WTC11 (cell line): Measurements from ENCODE around the gene ATP9A. TPM values are rescaled to one million over a fixed set of nuclear protein-coding genes. Genes with fewer than 3 reads are reported as not detected.
A peak's percentile ranks its signal among the peaks of the same experiment; 100 is the strongest.

Source experiments
- ATAC-seq: fragments of 200-7000 bp; cut with Tn5 transposase; 2 replicates; pipeline ENCODE4 v1.10.0; 2021; ENCODE audit warnings: mild to moderate bottlenecking, moderate library complexity
- CTCF ChIA-PET: fragments of 300-600 bp; sonication (Branson Sonifier 250); formaldehyde crosslinking; loops from one replicate; lab custom pipeline; 2021; ENCODE audit warnings: antibody characterized with exemption; lab: Charles Lee
- POLR2A ChIA-PET: fragments of 350-600 bp; sonication (Branson Sonifier 250); formaldehyde crosslinking; loops from one replicate; lab custom pipeline; 2021; ENCODE audit warnings: antibody characterized with exemption; lab: Charles Lee
- DNase-seq: peaks from one replicate; pipeline ENCODE4 v3.0.0; 2021; ENCODE audit warnings: low spot score
- H3K27ac Mint-ChIP-seq: 2 replicates; pipeline ENCODE4 v1.8.0; 2021; ENCODE audit warnings: mixed read lengths
- H3K27me3 Mint-ChIP-seq: 2 replicates; pipeline ENCODE4 v1.8.0; 2021; ENCODE audit warnings: low read depth, mild to moderate bottlenecking, moderate library complexity, mixed read lengths
- H3K36me3 Mint-ChIP-seq: 2 replicates; pipeline ENCODE4 v1.8.0; 2021; ENCODE audit warnings: mixed read lengths
- H3K4me1 Mint-ChIP-seq: 2 replicates; pipeline ENCODE4 v1.8.0; 2022; ENCODE audit warnings: mixed read lengths
- H3K4me3 Mint-ChIP-seq: 2 replicates; pipeline ENCODE4 v1.8.0; 2021; ENCODE audit warnings: mild to moderate bottlenecking, moderate library complexity, mixed read lengths
- H3K9me3 Mint-ChIP-seq: 2 replicates; pipeline ENCODE4 v1.8.0; 2021; ENCODE audit warnings: mixed read lengths
- ATF2 ChIP-seq: sonication (generic); formaldehyde crosslinking; IDR thresholded peaks from 2 replicates; pipeline ENCODE4 v1.8.1; 2022; ENCODE audit warnings: low read depth, missing genetic modification reagents, borderline replicate concordance
- CDX4 ChIP-seq: fragments of 250-450 bp; sonication (Bioruptor Pico); IDR thresholded peaks from 2 replicates; pipeline ENCODE4 v1.9.0; 2021; ENCODE audit warnings: moderate library complexity, mild to moderate bottlenecking, inconsistent platforms, borderline replicate concordance
- ELF4 ChIP-seq: sonication (generic); formaldehyde crosslinking; IDR thresholded peaks from 2 replicates; pipeline ENCODE4 v1.8.1; 2022; ENCODE audit warnings: low read depth, mild to moderate bottlenecking, moderate library complexity, missing genetic modification reagents
- EMX1 ChIP-seq: fragments of 250-450 bp; sonication (Bioruptor Pico); IDR thresholded peaks from 2 replicates; pipeline ENCODE4 v1.8.0; 2021; ENCODE audit warnings: mild to moderate bottlenecking
- GABPB1 ChIP-seq: sonication (generic); formaldehyde crosslinking; IDR thresholded peaks from 2 replicates; pipeline ENCODE4 v1.8.1; 2023; ENCODE audit warnings: mild to moderate bottlenecking, missing genetic modification reagents
- GRHL2 ChIP-seq: fragments of 250-450 bp; sonication (Bioruptor Pico); IDR thresholded peaks from 2 replicates; pipeline ENCODE4 v1.8.0; 2022; ENCODE audit warnings: mild to moderate bottlenecking, moderate library complexity; ENCODE audit not compliant: insufficient replicate concordance, severe bottlenecking
- HMGA2 ChIP-seq: fragments of 250-450 bp; sonication (Bioruptor Pico); IDR thresholded peaks from 2 replicates; pipeline ENCODE4 v1.4.0; 2021; ENCODE audit warnings: mild to moderate bottlenecking, moderate library complexity
- JUN ChIP-seq: sonication (generic); formaldehyde crosslinking; IDR thresholded peaks from 2 replicates; pipeline ENCODE4 v1.8.0; 2023; ENCODE audit warnings: mild to moderate bottlenecking, missing genetic modification reagents
- NFYB ChIP-seq: sonication (generic); formaldehyde crosslinking; conservative IDR thresholded peaks from 2 replicates; pipeline ENCODE4 v1.8.0; 2022; ENCODE audit warnings: low read depth, missing genetic modification reagents
- NR1H2 ChIP-seq: sonication (generic); formaldehyde crosslinking; IDR thresholded peaks from 2 replicates; pipeline ENCODE4 v1.9.0; 2021; ENCODE audit warnings: mild to moderate bottlenecking, moderate library complexity, missing genetic modification reagents
- NR2C2 ChIP-seq: sonication (generic); formaldehyde crosslinking; IDR thresholded peaks from 2 replicates; pipeline ENCODE4 v1.8.0; 2022; ENCODE audit warnings: mild to moderate bottlenecking, missing genetic modification reagents
- PREB ChIP-seq: sonication (generic); formaldehyde crosslinking; IDR thresholded peaks from 2 replicates; pipeline ENCODE4 v1.8.1; 2022; ENCODE audit warnings: mild to moderate bottlenecking, missing genetic modification reagents, moderate library complexity, borderline replicate concordance
- SMAD4 ChIP-seq: sonication (generic); formaldehyde crosslinking; IDR thresholded peaks from 2 replicates; pipeline ENCODE4 v1.8.0; 2022; ENCODE audit warnings: mild to moderate bottlenecking, missing genetic modification reagents
- SP1 ChIP-seq: sonication (generic); formaldehyde crosslinking; conservative IDR thresholded peaks from 2 replicates; pipeline ENCODE4 v1.8.1; 2022; ENCODE audit warnings: missing genetic modification reagents
- STAT6 ChIP-seq: sonication (generic); formaldehyde crosslinking; conservative IDR thresholded peaks from 2 replicates; pipeline ENCODE4 v1.8.1; 2023; ENCODE audit warnings: mild to moderate bottlenecking, low read depth, missing genetic modification reagents, moderate library complexity
- TEAD4 ChIP-seq: sonication (generic); formaldehyde crosslinking; IDR thresholded peaks from 2 replicates; pipeline ENCODE4 v1.8.0; 2022; ENCODE audit warnings: mild to moderate bottlenecking, missing genetic modification reagents
- ZMAT4 ChIP-seq: fragments of 250-450 bp; sonication (Bioruptor Pico); IDR thresholded peaks from 2 replicates; pipeline ENCODE4 v1.9.0; 2021; ENCODE audit warnings: mild to moderate bottlenecking
- ZNF263 ChIP-seq: sonication (generic); formaldehyde crosslinking; IDR thresholded peaks from 2 replicates; pipeline ENCODE4 v1.8.1; 2022; ENCODE audit warnings: low read depth, mild to moderate bottlenecking, moderate library complexity, missing genetic modification reagents
- ZNF317 ChIP-seq: sonication (generic); formaldehyde crosslinking; IDR thresholded peaks from 2 replicates; pipeline ENCODE4 v1.8.1; 2023; ENCODE audit warnings: low read depth, mild to moderate bottlenecking, moderate library complexity, missing genetic modification reagents, borderline replicate concordance
- ZNF396 ChIP-seq: fragments of 250-450 bp; sonication (Bioruptor Pico); IDR thresholded peaks from 2 replicates; pipeline ENCODE4 v1.8.0; 2021; ENCODE audit warnings: mild to moderate bottlenecking, moderate library complexity, borderline replicate concordance
- ZNF416 ChIP-seq: fragments of 250-450 bp; sonication (Bioruptor Pico); IDR thresholded peaks from 2 replicates; pipeline ENCODE4 v1.9.0; 2021; ENCODE audit warnings: mild to moderate bottlenecking, inconsistent platforms
- ZNF671 ChIP-seq: fragments of 250-450 bp; sonication (Bioruptor Pico); IDR thresholded peaks from 2 replicates; pipeline ENCODE4 v1.8.0; 2021; ENCODE audit warnings: mild to moderate bottlenecking
- total RNA-seq: library from RNA; stranded (reverse); gene quantifications from 3 replicates; pipeline ENCODE4 v1.2.3, GENCODE V29; 2021
- TF ChIP-seq, protein P1 (sequence below): sonication (generic); formaldehyde crosslinking; IDR thresholded peaks from 2 replicates; pipeline ENCODE4 v1.8.0; 2022; ENCODE audit warnings: mild to moderate bottlenecking, missing genetic modification reagents

Gene ATP9A
- total RNA-seq, 1 experiment from 2014 or later = 5.0 TPM

DNA sequence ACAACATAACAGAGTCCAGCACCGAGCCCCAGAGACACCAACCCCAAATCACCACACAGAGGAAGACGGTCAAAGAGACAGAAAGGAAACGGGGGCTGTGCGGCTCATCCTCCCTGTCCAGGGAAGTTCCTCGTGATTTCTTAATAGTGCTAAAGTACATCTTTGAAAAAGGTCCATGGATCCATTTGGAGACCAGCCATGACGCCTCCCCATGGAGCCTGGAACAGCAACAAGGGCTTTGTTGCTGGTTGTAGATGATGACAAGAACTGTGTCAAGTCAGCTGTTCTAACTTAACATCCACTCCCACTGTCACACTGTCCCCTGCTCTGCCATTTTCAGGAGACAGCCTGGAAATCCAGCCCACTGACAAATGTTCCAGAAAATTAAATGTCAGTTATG lies 99.7 kb downstream of the ATP9A start:
- Mint-ChIP-seq H3K4me3 (no peak overlapping the region), H3K27me3 (no peaks in the 10 kb centered on the region), H3K9me3 (no peaks in the 10 kb centered on the region), H3K4me1 (peaks cover 9% of the 10 kb centered on the region; the same call in 1 of the 2 replicates), H3K36me3 (no peaks in the 10 kb centered on the region), H3K27ac (no peak overlapping the region)
- ChIA-PET CTCF (no interaction called here), POLR2A (no interaction called here)
- DNase-seq = no peak
- TF ChIP-seq HMGA2 (CRISPR knock-in tag) (no peak), TEAD4 (CRISPR knock-in tag) (no peak), ZNF263 (no peak), ZMAT4 (CRISPR knock-in tag) (no peak), ATF2 (CRISPR knock-in tag) (no peak), ZNF671 (CRISPR knock-in tag) (no peak), EMX1 (CRISPR knock-in tag) (no peak), GRHL2 (CRISPR knock-in tag) (no peak), NFYB (CRISPR knock-in tag) (no peak), ZNF396 (CRISPR knock-in tag) (no peak), SMAD4 (CRISPR knock-in tag) (no peak), NR1H2 (CRISPR knock-in tag) (no peak), NR2C2 (CRISPR knock-in tag) (no peak), GABPB1 (CRISPR knock-in tag) (no peak), PREB (CRISPR knock-in tag) (no peak), STAT6 (CRISPR knock-in tag) (no peak)
- ATAC-seq = no peak

DNA sequence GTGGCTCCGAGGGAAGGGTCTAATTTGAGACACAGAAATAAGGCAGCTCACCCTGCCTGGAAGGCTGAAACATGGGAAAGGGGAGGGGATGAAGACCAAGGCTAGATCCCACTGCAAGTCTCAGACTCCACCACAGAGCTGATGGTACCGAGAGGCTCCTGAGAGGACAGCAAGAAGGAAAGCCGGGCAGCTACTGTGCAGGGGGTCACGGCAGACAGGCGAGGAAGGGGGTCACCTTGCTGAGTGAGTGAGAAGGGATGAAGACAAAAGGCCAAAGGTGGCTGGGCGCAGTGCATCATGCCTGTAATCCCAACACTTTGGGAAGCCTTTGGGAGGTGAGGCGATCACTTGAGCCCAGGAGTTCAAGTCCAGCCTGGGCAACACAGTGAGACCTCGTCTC lies 100.7 kb downstream of the ATP9A start:
- no peaks in the 10 kb centered on the region for H3K36me3 Mint-ChIP-seq
- ATAC-seq = no peak
- H3K4me3 Mint-ChIP-seq = no peak overlapping the region
- peak overlapping the region; percentile 36; the same call in 1 of the 2 replicates for H3K27ac Mint-ChIP-seq
- TF ChIP-seq ELF4 (CRISPR knock-in tag) (no peak), ZNF416 (no peak), JUN (CRISPR knock-in tag) (no peak), CDX4 (no peak), SP1 (CRISPR knock-in tag) (no peak), ZNF317 (CRISPR knock-in tag) (no peak)
- TF ChIP-seq, protein P1, sequence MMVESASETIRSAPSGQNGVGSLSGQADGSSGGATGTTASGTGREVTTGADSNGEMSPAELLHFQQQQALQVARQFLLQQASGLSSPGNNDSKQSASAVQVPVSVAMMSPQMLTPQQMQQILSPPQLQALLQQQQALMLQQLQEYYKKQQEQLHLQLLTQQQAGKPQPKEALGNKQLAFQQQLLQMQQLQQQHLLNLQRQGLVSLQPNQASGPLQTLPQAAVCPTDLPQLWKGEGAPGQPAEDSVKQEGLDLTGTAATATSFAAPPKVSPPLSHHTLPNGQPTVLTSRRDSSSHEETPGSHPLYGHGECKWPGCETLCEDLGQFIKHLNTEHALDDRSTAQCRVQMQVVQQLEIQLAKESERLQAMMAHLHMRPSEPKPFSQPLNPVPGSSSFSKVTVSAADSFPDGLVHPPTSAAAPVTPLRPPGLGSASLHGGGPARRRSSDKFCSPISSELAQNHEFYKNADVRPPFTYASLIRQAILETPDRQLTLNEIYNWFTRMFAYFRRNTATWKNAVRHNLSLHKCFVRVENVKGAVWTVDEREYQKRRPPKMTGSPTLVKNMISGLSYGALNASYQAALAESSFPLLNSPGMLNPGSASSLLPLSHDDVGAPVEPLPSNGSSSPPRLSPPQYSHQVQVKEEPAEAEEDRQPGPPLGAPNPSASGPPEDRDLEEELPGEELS = no peak
- H3K9me3 Mint-ChIP-seq = no peaks in the 10 kb centered on the region
- H3K27me3 Mint-ChIP-seq = no peaks in the 10 kb centered on the region
- no peak for DNase-seq
- CTCF ChIA-PET = interaction anchor here (0.9 kb wide), 1 partner anchor 33 kb away, joined by 5 read pairs; no protein-coding TSS in a partner anchor
- peaks cover 9% of the 10 kb centered on the region; the same call in 1 of the 2 replicates for H3K4me1 Mint-ChIP-seq
- POLR2A ChIA-PET = no interaction called here
